ENCODE data around the gene CBX2.
A peak's percentile ranks its signal among the peaks of the same experiment; 100 is the strongest.

Gene CBX2

DNA sequence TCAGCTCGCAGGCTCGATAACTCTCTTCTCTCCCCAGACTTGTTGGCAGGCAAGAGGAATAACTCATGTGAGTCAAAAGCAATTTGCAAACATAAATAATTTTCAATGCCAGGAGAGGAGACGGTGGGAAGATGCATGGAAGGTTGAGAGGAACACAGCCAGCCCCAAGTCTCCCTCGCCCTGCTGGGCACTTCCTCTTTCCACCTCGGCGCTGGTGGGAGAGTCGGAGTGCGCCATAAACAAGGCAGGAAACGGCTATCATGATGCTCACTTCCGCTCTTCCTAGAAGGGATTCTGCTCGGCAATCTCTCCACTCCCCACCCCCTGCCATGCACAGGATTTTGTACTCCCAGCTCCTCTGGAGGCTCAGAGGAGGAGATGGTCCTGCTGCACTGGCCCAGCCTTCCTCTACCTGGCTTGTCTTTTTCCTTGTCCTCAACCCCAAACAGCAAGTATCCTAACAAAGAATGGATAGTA, 48.3 kb downstream of the CBX2 start:
- DNase-seq (ENCODE audit: low read depth in 2 of 3, low spot score in 2 of 3) = no peak

GRCh38 chr17:79826841-79827578, 49.1 kb downstream of the CBX2 start:
- no peak for DNase-seq (ENCODE audit: low read depth in 2 of 3, low spot score in 2 of 3)

GRCh38 chr17:79829004-79829403, 51.1 kb downstream of the CBX2 start:
- no peak for DNase-seq (ENCODE audit: low read depth in 2 of 3, low spot score in 2 of 3)

DNA sequence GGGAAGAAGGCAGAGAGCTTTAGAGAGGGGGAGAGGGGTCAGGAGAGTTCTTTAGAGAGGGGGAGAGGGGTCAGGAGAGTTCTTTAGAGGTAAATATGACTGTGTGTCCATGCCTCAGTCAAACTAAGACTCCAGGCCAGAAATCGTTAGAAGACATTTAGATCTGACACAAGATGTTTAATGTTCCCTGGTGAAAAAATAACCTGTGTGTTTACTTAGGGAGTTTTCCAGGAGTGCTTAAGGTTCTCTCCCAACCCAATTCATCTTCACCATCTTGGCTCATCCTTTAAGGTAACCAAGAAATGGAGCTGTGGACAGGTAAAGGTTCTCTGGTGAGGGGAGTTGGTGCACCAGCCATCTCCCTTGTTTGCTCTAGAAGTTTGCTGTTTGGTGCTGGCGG, 51.5 kb downstream of the CBX2 start:
- no peak for DNase-seq (ENCODE audit: low read depth in 2 of 3, low spot score in 2 of 3)

DNA sequence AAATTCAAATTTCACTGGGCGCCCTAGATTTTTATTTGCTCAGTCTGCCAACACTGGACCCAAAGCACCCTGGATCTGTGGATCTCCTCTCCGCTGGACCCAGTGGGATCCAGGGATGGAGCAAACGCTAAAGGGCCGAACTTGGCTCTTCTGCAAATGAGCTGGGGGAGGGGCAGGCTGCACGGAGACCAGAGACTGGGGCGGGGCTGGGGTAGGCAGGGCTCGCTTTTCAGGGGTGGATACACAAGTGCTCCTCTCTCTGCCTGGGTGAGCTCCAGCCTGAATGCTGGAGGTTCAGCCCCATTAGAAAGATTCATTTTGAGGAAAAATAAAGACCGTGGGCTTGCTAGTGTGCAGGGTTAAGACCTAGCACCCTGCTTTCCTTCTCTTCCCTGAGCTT, 52.4 kb downstream of the CBX2 start:
- DNase-seq (ENCODE audit: low read depth in 2 of 3, low spot score in 2 of 3) = no peak

DNA sequence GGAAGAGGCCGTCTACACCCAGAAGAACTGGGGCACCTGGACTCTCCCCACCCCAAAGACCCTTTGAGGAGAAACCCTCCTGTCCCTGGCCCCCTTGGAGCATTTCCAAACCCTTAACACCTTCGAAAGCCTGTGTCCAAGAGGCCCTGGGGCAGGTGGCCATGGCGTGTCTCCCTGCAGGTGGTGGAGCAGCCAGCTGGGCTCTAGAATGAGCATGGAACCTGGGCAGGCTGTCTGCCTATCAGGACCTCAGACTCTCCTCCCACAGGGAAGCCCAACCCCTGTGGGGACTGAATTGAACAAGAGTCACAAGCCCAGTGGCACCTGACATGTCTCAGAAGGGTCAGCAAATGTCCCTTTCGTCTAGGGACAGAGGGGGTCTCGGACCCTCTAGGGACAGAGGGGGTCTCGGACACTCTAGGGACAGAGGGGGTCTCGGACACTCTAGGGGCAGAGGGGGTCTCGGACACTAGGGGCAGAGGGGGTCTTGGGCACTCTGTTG, 52.9 kb downstream of the CBX2 start:
- DNase-seq (ENCODE audit: low read depth in 2 of 3, low spot score in 2 of 3) = no peak

DNA sequence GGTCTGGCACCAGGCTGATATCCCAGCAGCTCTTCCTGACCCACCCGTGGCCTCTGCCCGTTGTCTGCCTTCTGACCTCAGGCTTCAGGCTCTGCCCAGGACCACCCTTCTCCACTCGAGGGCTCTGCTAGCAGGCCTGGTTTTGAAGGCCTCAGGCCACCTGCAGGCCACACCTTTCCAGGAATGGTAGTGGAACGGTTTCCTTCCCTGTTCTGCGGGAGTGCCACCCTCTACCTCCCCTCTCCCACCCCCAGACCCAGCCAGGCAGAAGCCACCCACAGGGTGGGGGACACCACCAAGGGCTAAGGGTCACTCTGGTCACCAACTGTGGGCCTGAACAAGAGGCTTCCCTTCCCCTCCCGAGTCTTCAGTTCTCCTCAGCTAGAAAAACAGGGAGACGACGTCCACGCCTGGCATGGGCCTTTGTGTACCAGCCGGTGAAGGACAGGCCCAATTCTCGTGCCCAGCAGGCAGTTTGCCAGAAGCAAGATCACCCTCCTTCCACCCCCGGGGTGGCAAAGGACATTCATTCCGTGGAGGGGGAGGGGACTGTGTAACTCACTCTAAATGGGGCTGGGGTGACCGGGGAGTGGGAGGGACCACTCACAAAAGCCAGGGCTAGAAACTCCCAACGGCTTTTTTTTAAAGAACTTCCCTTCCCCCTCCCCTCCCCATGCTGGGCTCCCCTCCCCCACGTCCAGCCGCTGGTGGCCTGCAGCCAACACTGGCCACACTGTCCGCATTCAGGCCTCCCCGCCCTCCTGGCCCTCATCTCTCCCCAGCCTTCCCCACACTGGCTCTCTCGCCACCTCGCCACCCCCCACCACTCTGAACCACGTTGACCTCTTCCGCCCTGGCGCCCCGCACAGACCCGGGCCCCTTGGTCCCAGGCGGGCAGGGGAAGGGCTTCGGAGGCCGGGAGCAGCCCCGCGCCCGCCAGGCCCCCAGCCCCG, 53.6 kb downstream of the CBX2 start:
- no peak for DNase-seq (ENCODE audit: low read depth in 2 of 3, low spot score in 2 of 3)

GRCh38 chr17:79832218-79833109, 54.5 kb downstream of the CBX2 start:
- no peak for DNase-seq (ENCODE audit: low read depth in 2 of 3, low spot score in 2 of 3)

GRCh38 chr17:79833110-79833450, 55.1 kb downstream of the CBX2 start:
- DNase-seq (ENCODE audit: low read depth in 2 of 3, low spot score in 2 of 3) = no peak

DNA sequence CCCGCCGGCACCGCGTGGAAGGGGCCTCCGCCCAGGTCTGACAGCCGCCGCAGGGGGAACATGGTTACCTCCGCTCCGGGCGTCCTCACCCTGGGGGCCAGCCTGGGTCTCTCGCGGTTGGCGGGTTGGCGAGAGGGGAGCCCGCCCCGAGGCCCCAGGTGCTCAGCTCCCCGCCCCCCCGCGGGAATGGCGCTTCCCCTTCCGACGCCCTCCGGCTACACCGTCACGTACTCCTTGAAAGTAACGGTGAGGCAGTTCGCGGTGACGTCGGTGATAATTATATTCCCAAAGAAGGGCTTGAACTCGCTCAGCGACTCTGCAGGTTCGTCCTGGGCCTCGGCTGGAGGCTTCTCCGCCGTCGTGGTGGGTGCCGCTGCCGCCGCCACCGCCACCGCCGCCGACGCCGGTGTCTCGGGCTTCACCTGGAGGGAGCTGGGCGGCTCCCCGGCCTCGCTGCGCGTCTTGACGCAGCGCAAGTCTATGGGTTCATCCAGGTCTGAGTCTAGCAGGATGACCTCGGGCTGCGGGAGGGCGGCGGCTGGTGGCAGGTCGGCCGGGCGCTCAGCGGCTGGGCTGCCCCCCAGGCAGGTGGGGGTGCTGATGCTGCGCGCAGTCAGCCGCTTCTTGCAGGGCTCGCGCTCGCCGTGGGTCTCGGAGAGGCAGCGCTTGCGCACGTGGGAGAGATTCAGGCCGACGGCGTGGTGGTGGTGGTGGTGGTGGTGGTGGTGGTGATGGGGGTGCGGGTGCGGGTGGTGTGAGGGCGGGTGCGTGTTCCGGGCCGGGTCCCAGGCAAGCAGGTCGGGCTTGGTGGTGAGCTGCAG, 56.0 kb downstream of the CBX2 start:
- DNase-seq (ENCODE audit: low read depth in 2 of 3, low spot score in 2 of 3) = no peak

DNA sequence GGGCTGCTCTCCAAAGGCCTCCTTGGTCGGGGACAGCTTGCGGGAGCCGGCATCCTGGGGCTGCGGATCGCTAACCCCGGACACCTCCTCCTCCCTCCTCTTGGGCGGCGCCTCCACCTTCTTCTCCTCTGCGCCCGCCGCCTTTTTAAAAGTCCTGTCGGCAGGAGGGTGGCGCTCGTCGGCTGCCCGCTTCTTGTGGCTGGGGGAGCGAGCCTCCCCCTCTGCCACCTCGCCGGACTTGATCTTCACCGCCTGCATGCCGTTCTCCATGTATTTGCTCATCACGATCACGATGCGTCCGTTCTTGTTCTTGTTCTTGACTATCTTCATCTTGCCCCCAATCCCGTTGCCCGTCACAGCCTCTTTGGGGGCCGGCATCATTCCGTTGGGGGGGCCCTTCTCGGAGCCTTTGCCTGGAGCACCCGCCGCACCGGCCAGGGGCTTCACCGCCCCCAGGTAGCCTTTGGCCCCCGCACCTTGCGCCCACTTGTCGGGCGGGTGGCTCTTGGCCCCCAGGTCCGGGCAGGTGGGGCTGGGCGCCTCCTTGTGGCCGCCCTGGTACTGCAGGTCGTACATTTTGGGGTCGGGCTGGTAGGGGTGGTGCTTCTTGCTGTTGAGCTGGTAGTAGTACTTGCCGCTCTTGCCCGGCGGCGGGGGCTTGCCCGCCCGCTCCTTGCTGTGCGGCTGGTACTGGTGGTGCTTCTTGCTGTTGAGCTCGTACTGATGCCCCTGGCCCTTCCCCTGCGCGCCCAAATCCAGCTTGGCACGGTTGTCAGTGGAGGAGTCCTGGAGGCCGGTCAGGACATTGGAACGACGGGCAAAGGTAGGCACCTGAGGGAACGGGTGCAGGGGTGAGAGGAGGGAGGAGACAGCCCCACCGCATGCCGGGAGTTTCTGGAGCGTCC, 56.9 kb downstream of the CBX2 start:
- no peak for DNase-seq (ENCODE audit: low read depth in 2 of 3, low spot score in 2 of 3)

- no peak for DNase-seq (ENCODE audit: low read depth in 2 of 3, low spot score in 2 of 3)
These were observed 57.5 kb downstream of the CBX2 start for GRCh38 chr17:79835470-79835899.

- DNase-seq (ENCODE audit: low read depth in 2 of 3, low spot score in 2 of 3) = no peak
These were observed 58.1 kb downstream of the CBX2 start for GRCh38 chr17:79835953-79836509.

GRCh38 chr17:79836510-79836971, 58.6 kb downstream of the CBX2 start:
- DNase-seq (ENCODE audit: low read depth in 2 of 3, low spot score in 2 of 3) = no peak

DNA sequence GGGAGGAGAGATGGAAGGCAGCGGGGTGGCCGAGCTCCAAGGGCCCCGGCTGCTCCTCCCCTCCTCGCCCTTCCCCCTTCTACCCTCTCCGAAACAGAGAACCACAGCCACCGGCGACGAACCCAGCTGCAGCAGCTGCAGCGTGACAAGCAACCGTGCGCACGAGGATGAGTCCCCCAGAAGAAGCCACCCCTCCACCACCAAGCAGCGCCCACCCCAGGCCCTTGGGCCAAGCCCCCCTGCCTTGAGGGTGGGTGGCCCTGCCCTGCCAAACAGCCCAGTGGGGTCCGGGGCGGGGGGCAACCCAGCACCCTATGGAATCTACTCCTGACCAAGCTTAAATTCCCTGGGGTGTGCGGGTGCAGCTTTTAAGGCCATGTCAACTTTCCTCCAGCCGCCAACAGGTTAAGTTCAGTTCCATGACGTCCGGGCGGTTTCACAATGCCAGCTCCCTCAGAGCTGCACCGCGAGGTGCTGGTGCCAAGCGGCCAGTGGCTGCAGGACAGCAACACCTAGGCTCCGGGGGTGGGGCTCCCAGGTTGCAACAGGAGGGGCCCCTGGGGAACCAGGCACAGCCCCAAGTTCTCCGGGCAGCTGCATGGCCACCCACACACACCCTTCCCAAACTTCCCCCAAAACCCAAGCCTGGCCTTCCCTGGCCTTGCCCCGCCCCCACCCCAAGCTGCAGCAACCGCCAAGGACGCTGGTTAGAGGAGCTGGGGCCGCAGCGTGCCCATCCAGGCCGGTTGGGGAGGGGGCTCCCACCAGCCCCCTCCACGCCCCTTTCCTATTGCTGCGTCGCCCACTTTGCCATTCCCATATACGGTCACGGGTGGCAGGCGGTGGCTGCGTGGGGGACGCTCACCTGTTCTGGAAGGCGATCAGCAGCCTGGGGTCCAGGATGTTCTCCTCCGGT, 59.3 kb downstream of the CBX2 start:
- peak in 1 of 3 experiments; percentile 35 for DNase-seq (ENCODE audit: low read depth in 2 of 3, low spot score in 2 of 3)

Data from activated CD8-positive, alpha-beta memory T cell treated with anti-CD3 and anti-CD28 coated beads for 48 hours (primary cell).